ENCODE measurements around the gene PLCB1.

- TF ChIP-seq CTCF (conservative IDR thresholded peaks at IDR 0.05) (no peak), EZH2 (IDR thresholded peaks at IDR 0.05; ENCODE audit: low read depth) (no peak)
Observed at GRCh38 chr20:8095648-8096572, 36.2 kb upstream of the PLCB1 start.

Measured in PC-9 (cell line).